GM10266 (cell line): ENCODE data around the gene C1orf21.
"Not testable (repeated sequence)": the region's sequence is repeated elsewhere in the genome, so short reads cannot be mapped to it uniquely, and the experiment has no call there.

Experiments used
- DNase-seq: peaks from one replicate; pipeline ENCODE4 v3.0.0; 2012; ENCODE audit errors: extremely low spot score
- CTCF ChIP-seq: IDR thresholded peaks from 2 replicates; pipeline ENCODE4 v1.5.1; 2012; ENCODE audit warnings: mild to moderate bottlenecking, low read depth; ENCODE audit not compliant: control insufficient read depth, insufficient read depth; ENCODE audit errors: missing control alignments

C1orf21 gene

GRCh38 chr1:184604152-184604900 lies 217.5 kb downstream of the C1orf21 start:
- no peak for TF ChIP-seq CTCF
- no peak for DNase-seq

- no peak for TF ChIP-seq CTCF
- no peak for DNase-seq
These were observed 219.1 kb downstream of the C1orf21 start for GRCh38 chr1:184605941-184606340.

GRCh38 chr1:184606786-184607185 lies 220.0 kb downstream of the C1orf21 start:
- TF ChIP-seq CTCF = no peak
- DNase-seq = no peak

GRCh38 chr1:184608581-184608980 lies 221.8 kb downstream of the C1orf21 start:
- TF ChIP-seq CTCF = no peak
- no peak for DNase-seq

- no peak for DNase-seq
- TF ChIP-seq CTCF = no peak
These were observed 222.2 kb downstream of the C1orf21 start for GRCh38 chr1:184608990-184609389.

GRCh38 chr1:184610876-184611595 lies 224.2 kb downstream of the C1orf21 start:
- no peak for DNase-seq
- no peak for TF ChIP-seq CTCF

- not testable (repeated sequence) for DNase-seq
These were observed 225.4 kb downstream of the C1orf21 start for GRCh38 chr1:184612229-184612628.
